Keratinocyte (primary cell): Measurements from ENCODE around the gene RAB39A. TPM values are rescaled to one million over a fixed set of nuclear protein-coding genes. Genes with fewer than 3 reads are reported as not detected.

ENCODE experiments used
- DNase-seq: peaks from one replicate; pipeline ENCODE4 v3.0.0-alpha.2; 2011; ENCODE audit warnings: low read depth, missing footprints, low spot score
- FAIRE-seq: peaks from 2 replicates; lab custom pipeline; 2011; peaks lifted over from hg19 to GRCh38; lab: Jason Lieb, UNC
- H2AFZ ChIP-seq: 2 replicates; pipeline ENCODE4 v1.6.0; 2012; ENCODE audit warnings: low read length, control low read depth, inconsistent platforms; ENCODE audit not compliant: control insufficient read depth
- H3K27ac ChIP-seq: 2 replicates; pipeline ENCODE4 v1.5.1; 2011; ENCODE audit warnings: low read length; ENCODE audit not compliant: control insufficient read depth, insufficient read depth
- H3K27me3 ChIP-seq: 3 replicates; pipeline ENCODE4 v1.6.0; 2011; ENCODE audit warnings: low read length; ENCODE audit not compliant: control insufficient read depth, insufficient read depth; ENCODE audit errors: extremely low read depth
- H3K36me3 ChIP-seq, 2 experiments: 2 replicates in 1 of 2; 3 replicates in 1 of 2; pipeline ENCODE4 v1.5.1; 2011; ENCODE audit warnings: low read length in 2 of 2, mild to moderate bottlenecking in 1 of 2; ENCODE audit not compliant: control insufficient read depth in 2 of 2, insufficient read depth in 2 of 2; ENCODE audit errors: extremely low read depth in 1 of 2
- H3K4me1 ChIP-seq: 3 replicates; pipeline ENCODE4 v1.5.1; 2011; ENCODE audit warnings: low read length; ENCODE audit not compliant: control insufficient read depth, insufficient read depth; ENCODE audit errors: extremely low read depth
- H3K4me2 ChIP-seq: 3 replicates; pipeline ENCODE4 v1.6.0; 2011; ENCODE audit warnings: low read depth, low read length; ENCODE audit not compliant: control insufficient read depth, insufficient read depth; ENCODE audit errors: extremely low read depth
- H3K4me3 ChIP-seq, 3 experiments: fragments of 200-600 bp in 1 of 3; sonication (generic) in 1 of 3; 2 replicates in 2 of 3; 3 replicates in 1 of 3; pipeline ENCODE4 v1.5.1; 2011 to 2016; ENCODE audit warnings: low read length in 3 of 3, mild to moderate bottlenecking in 3 of 3, control low read depth in 2 of 3, inconsistent platforms in 1 of 3, low read depth in 1 of 3, mixed read lengths in 1 of 3, mixed run types in 1 of 3, moderate library complexity in 1 of 3; ENCODE audit not compliant: control insufficient read depth in 2 of 3, insufficient read depth in 2 of 3; ENCODE audit errors: extremely low read depth in 1 of 3
- H3K79me2 ChIP-seq: 2 replicates; pipeline ENCODE4 v1.6.0; 2012; ENCODE audit warnings: low read length; ENCODE audit not compliant: control insufficient read depth, insufficient read depth
- H3K9ac ChIP-seq: 3 replicates; pipeline ENCODE4 v1.6.0; 2011; ENCODE audit warnings: low read length; ENCODE audit not compliant: control insufficient read depth, insufficient read depth; ENCODE audit errors: extremely low read depth
- H3K9me1 ChIP-seq: 3 replicates; pipeline ENCODE4 v1.6.0; 2011; ENCODE audit warnings: low read length; ENCODE audit not compliant: control insufficient read depth, insufficient read depth; ENCODE audit errors: extremely low read depth
- H3K9me3 ChIP-seq: 2 replicates; pipeline ENCODE4 v1.5.1; 2012; ENCODE audit warnings: low read depth, low read length; ENCODE audit not compliant: control insufficient read depth
- H4K20me1 ChIP-seq: 3 replicates; pipeline ENCODE4 v1.6.0; 2011; ENCODE audit warnings: low read length; ENCODE audit not compliant: control insufficient read depth, insufficient read depth; ENCODE audit errors: extremely low read depth
- EZH2 ChIP-seq: IDR thresholded peaks from one replicate; pipeline ENCODE4 v1.6.1; 2012; ENCODE audit warnings: inconsistent platforms, mild to moderate bottlenecking, low read length, moderate library complexity
- dilution Hi-C: fragments of 300-500 bp; cut with MboI; formaldehyde crosslinking; loops from one replicate; pipeline ENCODE4 v1.7.0; 2020; ENCODE audit warnings: low sequenced_read_pairs; ENCODE audit not compliant: extremely low pct_ligation_motif_present
- polyA plus RNA-seq, 5 experiments: library from polyadenylated mRNA; depleted of rRNA in 3 of 5; stranded (reverse) in 3 of 5; stranded (forward) in 1 of 5; unstranded in 1 of 5; fragments of >200 nt; gene quantifications; 1 replicate in 1 of 5; 2 replicates in 3 of 5; 3 replicates in 1 of 5; pipeline versions ENCODE4 v1.2.1 to v1.2.3, GENCODE V29; 2011 to 2012; ENCODE audit warnings: missing spikeins in 2 of 5, low read depth in 1 of 5, low replicate concordance in 1 of 5
- TF ChIP-seq, protein P1 (sequence below), 3 experiments: IDR thresholded peaks in 1 of 3; conservative IDR thresholded peaks in 1 of 3; optimal IDR thresholded peaks in 1 of 3; 2 replicates in 2 of 3; 3 replicates in 1 of 3; pipeline versions ENCODE3 to v1.5.1; 2011; ENCODE audit warnings: low read length in 3 of 3, mild to moderate bottlenecking in 3 of 3, moderate library complexity in 2 of 3, control low read depth in 1 of 3, inconsistent platforms in 1 of 3; ENCODE audit not compliant: insufficient read depth in 2 of 3; ENCODE audit errors: extremely low read depth in 1 of 3

RAB39A gene
- polyA plus RNA-seq, 1 donor (not counting 4 experiments of a cell fraction or from before 2014, with no cell fraction given), result not detected

DNA sequence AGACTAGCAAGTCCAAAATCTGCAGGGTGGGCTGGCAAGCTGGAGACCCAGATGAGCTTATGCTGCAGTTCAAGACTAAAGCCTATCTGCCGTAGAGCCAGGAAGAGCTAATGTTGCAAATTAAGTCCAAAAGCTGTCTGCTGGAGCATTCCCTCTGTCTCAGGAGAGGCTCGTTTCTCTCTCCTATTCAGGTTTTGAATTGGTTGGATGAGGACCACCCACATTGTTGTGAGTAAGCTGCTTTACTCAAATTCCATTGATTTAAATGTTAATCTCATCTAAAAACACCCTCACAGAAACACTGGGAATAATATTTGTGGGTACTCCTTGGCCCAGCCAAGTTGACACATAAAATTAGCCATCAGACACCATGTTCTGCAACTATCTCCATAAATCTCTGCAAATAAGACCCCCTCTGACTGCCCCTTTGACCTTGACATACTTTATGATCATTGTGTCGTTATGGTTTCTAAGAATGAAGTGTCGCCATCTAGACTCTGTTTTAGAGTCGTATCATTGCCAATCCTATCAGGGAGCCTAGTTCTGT, 63.7 kb downstream of the RAB39A start:
- no peaks in the 10 kb centered on the region for H4K20me1 ChIP-seq
- H3K79me2 ChIP-seq, result no peaks in the 10 kb centered on the region
- no peak overlapping the region for H3K9ac ChIP-seq
- H3K27me3 ChIP-seq, result no peaks in the 10 kb centered on the region
- H3K36me3 ChIP-seq, result no peaks in the 10 kb centered on the region
- dilution Hi-C loops, result no loop called here
- H3K9me3 ChIP-seq, result no peaks in the 10 kb centered on the region
- no peak overlapping the region for H3K4me3 ChIP-seq
- H3K27ac ChIP-seq, result no peak overlapping the region
- TF ChIP-seq, protein P1, sequence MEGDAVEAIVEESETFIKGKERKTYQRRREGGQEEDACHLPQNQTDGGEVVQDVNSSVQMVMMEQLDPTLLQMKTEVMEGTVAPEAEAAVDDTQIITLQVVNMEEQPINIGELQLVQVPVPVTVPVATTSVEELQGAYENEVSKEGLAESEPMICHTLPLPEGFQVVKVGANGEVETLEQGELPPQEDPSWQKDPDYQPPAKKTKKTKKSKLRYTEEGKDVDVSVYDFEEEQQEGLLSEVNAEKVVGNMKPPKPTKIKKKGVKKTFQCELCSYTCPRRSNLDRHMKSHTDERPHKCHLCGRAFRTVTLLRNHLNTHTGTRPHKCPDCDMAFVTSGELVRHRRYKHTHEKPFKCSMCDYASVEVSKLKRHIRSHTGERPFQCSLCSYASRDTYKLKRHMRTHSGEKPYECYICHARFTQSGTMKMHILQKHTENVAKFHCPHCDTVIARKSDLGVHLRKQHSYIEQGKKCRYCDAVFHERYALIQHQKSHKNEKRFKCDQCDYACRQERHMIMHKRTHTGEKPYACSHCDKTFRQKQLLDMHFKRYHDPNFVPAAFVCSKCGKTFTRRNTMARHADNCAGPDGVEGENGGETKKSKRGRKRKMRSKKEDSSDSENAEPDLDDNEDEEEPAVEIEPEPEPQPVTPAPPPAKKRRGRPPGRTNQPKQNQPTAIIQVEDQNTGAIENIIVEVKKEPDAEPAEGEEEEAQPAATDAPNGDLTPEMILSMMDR (optimal IDR thresholded peaks at IDR 0.05 in 1 of 3, IDR thresholded peaks at IDR 0.05 in 1 of 3, conservative IDR thresholded peaks at IDR 0.05 in 1 of 3; ENCODE audit: extremely low read depth in 1 of 3, insufficient read depth in 2 of 3, low read length in 3 of 3), result no peak
- TF ChIP-seq EZH2, result no peak
- no peaks in the 10 kb centered on the region for H3K9me1 ChIP-seq
- no peak overlapping the region for H2AFZ ChIP-seq
- DNase-seq, result no peak
- no peak overlapping the region for H3K4me2 ChIP-seq
- no peak for FAIRE-seq
- no peaks in the 10 kb centered on the region for H3K4me1 ChIP-seq

DNA sequence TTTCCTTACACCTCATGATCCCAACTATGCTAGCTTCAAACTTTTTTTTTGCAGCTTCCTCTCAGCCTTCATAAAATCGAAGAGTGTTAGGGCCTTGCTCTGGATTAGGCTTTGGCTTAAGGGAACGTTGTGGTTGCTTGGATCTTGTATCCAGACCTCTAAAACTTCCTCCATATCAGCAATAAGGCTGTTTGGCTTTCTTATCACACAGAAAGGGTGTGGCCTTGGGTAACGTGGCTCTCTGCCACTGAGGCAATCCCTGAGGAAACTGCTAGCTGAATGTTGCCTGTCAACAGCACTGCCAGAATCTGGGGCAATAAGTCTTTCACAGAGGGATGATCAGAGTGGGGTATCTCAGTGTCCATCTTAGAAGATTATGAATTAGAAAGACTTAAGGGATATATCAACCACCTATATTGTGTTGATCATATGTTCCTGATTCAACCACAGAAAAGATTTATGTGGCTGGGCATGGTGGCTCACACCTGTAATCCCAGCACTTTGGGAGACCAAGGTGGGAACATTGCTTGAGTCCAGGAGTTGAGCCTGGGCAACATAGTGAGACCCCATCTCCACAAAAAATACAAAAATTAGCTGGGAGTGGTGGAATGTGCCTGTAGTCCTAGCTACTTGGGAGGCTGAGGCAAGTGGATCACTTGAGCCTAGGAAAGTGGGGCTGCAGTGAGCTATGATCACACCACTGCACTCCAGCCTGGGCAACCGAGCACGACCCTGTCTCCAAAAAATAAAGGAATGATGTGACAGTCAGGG, 67.9 kb downstream of the RAB39A start:
- no peaks in the 10 kb centered on the region for H3K27me3 ChIP-seq
- TF ChIP-seq, protein P1 (optimal IDR thresholded peaks at IDR 0.05 in 1 of 3, IDR thresholded peaks at IDR 0.05 in 1 of 3, conservative IDR thresholded peaks at IDR 0.05 in 1 of 3; ENCODE audit: extremely low read depth in 1 of 3, insufficient read depth in 2 of 3, low read length in 3 of 3), result no peak
- TF ChIP-seq EZH2, result no peak
- H3K36me3 ChIP-seq, result no peaks in the 10 kb centered on the region
- H3K9me3 ChIP-seq, result no peaks in the 10 kb centered on the region
- FAIRE-seq (no peak), DNase-seq (no peak)
- no peak overlapping the region for H3K27ac ChIP-seq
- no peaks in the 10 kb centered on the region for H3K9me1 ChIP-seq
- no peaks in the 10 kb centered on the region for H3K79me2 ChIP-seq
- no peak overlapping the region for H3K4me3 ChIP-seq
- H3K9ac ChIP-seq, result no peak overlapping the region
- no peaks in the 10 kb centered on the region for H3K4me1 ChIP-seq
- H3K4me2 ChIP-seq, result no peak overlapping the region
- dilution Hi-C loops, result no loop called here
- no peaks in the 10 kb centered on the region for H4K20me1 ChIP-seq
- no peak overlapping the region for H2AFZ ChIP-seq
